Hepatocyte (in vitro differentiated cells): ENCODE results near the gene MAD1L1. TPM values are rescaled to one million over a fixed set of nuclear protein-coding genes. Genes with fewer than 3 reads are reported as not detected.
"Not testable (repeated sequence)": the region's sequence is repeated elsewhere in the genome, so short reads cannot be mapped to it uniquely, and the experiment has no call there.

Experiments
- DNase-seq: peaks from one replicate; pipeline ENCODE4 v3.0.0-alpha.2; 2016; ENCODE audit warnings: low spot score
- H2AFZ ChIP-seq: fragments of 200-600 bp; sonication (generic); 2 replicates; pipeline ENCODE4 v1.6.0; 2016; ENCODE audit warnings: antibody characterized with exemption, mild to moderate bottlenecking
- H3K27ac ChIP-seq: fragments of 200-600 bp; sonication (generic); 2 replicates; pipeline ENCODE4 v1.5.1; 2016; ENCODE audit warnings: mild to moderate bottlenecking
- H3K27me3 ChIP-seq: fragments of 200-600 bp; sonication (generic); 2 replicates; pipeline ENCODE4 v1.6.1; 2016
- H3K36me3 ChIP-seq: fragments of 200-600 bp; sonication (generic); replicated peaks from 2 replicates; pipeline ENCODE4 v1.5.1; 2016; ENCODE audit warnings: low read depth; ENCODE audit not compliant: insufficient read depth
- H3K4me1 ChIP-seq: fragments of 200-600 bp; sonication (generic); 2 replicates; pipeline ENCODE4 v1.5.1; 2016; ENCODE audit warnings: mild to moderate bottlenecking, moderate library complexity; ENCODE audit not compliant: insufficient read depth
- H3K4me2 ChIP-seq: fragments of 200-600 bp; sonication (generic); 2 replicates; pipeline ENCODE4 v1.6.0; 2016
- H3K4me3 ChIP-seq: fragments of 200-600 bp; sonication (generic); 2 replicates; pipeline ENCODE4 v1.5.1; 2016; ENCODE audit warnings: mild to moderate bottlenecking
- H3K79me2 ChIP-seq: fragments of 200-600 bp; sonication (generic); 2 replicates; pipeline ENCODE4 v1.6.0; 2017; ENCODE audit warnings: mild to moderate bottlenecking
- H3K9me2 ChIP-seq: fragments of 200-600 bp; sonication (generic); replicated peaks from 2 replicates; pipeline ENCODE4 v1.6.0; 2017; ENCODE audit warnings: mild to moderate bottlenecking; ENCODE audit not compliant: insufficient read depth
- H3K9me3 ChIP-seq: fragments of 200-600 bp; sonication (generic); 2 replicates; pipeline ENCODE4 v1.5.1; 2016; ENCODE audit warnings: low read depth, mild to moderate bottlenecking
- H4K20me1 ChIP-seq: fragments of 200-600 bp; sonication (generic); 2 replicates; pipeline ENCODE4 v1.6.0; 2016; ENCODE audit warnings: mild to moderate bottlenecking; ENCODE audit not compliant: insufficient read depth, poor library complexity, severe bottlenecking
- CTCF ChIP-seq: fragments of 200-600 bp; sonication (generic); IDR thresholded peaks from 2 replicates; pipeline ENCODE4 v1.5.1; 2016; ENCODE audit warnings: antibody characterized with exemption, mild to moderate bottlenecking; ENCODE audit not compliant: poor library complexity
- EZH2 ChIP-seq: fragments of 200-600 bp; sonication (generic); IDR thresholded peaks from 2 replicates; pipeline ENCODE4 v1.6.1; 2016; ENCODE audit warnings: antibody characterized with exemption, mild to moderate bottlenecking, borderline replicate concordance
- EZH2phosphoT487 ChIP-seq: fragments of 200-600 bp; sonication (generic); IDR thresholded peaks from one replicate; pipeline ENCODE4 v1.6.1; 2018; ENCODE audit warnings: antibody characterized with exemption, mild to moderate bottlenecking, low read depth, moderate library complexity; ENCODE audit not compliant: unreplicated experiment, severe bottlenecking
- WGBS: methylation state at CpG from one replicate; pipeline ENCODE4 v1.1.6; 2016; ENCODE audit warnings: low lambda C conversion rate; ENCODE audit errors: missing lambda C conversion rate; 5-methylcytosine and 5-hydroxymethylcytosine counted together
- polyA plus RNA-seq: library from polyadenylated mRNA; unstranded; fragments of >200 nt; fragmentation: Nextera tagmentation; extraction: Ambion mirVana; gene quantifications from 2 replicates; pipeline ENCODE4 v1.2.1, GENCODE V29; 2016
- total RNA-seq: library from RNA; depleted of rRNA; stranded (reverse); fragments of >200 nt; gene quantifications from 2 replicates; pipeline ENCODE4 v1.2.3, GENCODE V29; 2014

Gene MAD1L1
- total and polyA plus RNA-seq, 2 experiments from 2014 or later, result 30.7 to 31.0 TPM

- Histone ChIP-seq H2AFZ (no peak overlapping the region), H3K9me2 (no peaks in the 10 kb centered on the region), H3K36me3 (no peaks in the 10 kb centered on the region), H3K27ac (no peak overlapping the region), H3K79me2 (no peaks in the 10 kb centered on the region), H3K4me2 (no peak overlapping the region), H3K27me3 (no peaks in the 10 kb centered on the region), H3K9me3 (no peaks in the 10 kb centered on the region), H3K4me1 (no peaks in the 10 kb centered on the region), H4K20me1 (no peaks in the 10 kb centered on the region), H3K4me3 (no peak overlapping the region)
- TF ChIP-seq CTCF (no peak), EZH2phosphoT487 (no peak)
- DNase-seq, result no peak
- WGBS, result 92% methylated on average over 20 of the region's 21 CpGs
These were observed 233.3 kb downstream of the MAD1L1 start for GRCh38 chr7:1999278-1999984.

GRCh38 chr7:1998146-1998545 is 234.6 kb downstream of the MAD1L1 start:
- 92% methylated on average over 10 of the region's 10 CpGs for WGBS
- no peaks in the 10 kb centered on the region for H4K20me1 ChIP-seq
- no peaks in the 10 kb centered on the region for H3K36me3 ChIP-seq
- TF ChIP-seq CTCF (no peak), EZH2 (no peak), EZH2phosphoT487 (no peak)
- H3K79me2 ChIP-seq, result no peaks in the 10 kb centered on the region
- H3K4me3 ChIP-seq, result no peak overlapping the region
- H3K4me2 ChIP-seq, result no peak overlapping the region
- no peaks in the 10 kb centered on the region for H3K9me2 ChIP-seq
- DNase-seq, result no peak
- H3K27ac ChIP-seq, result no peak overlapping the region
- H2AFZ ChIP-seq, result no peak overlapping the region
- H3K27me3 ChIP-seq, result no peaks in the 10 kb centered on the region
- no peaks in the 10 kb centered on the region for H3K9me3 ChIP-seq
- no peaks in the 10 kb centered on the region for H3K4me1 ChIP-seq

DNA sequence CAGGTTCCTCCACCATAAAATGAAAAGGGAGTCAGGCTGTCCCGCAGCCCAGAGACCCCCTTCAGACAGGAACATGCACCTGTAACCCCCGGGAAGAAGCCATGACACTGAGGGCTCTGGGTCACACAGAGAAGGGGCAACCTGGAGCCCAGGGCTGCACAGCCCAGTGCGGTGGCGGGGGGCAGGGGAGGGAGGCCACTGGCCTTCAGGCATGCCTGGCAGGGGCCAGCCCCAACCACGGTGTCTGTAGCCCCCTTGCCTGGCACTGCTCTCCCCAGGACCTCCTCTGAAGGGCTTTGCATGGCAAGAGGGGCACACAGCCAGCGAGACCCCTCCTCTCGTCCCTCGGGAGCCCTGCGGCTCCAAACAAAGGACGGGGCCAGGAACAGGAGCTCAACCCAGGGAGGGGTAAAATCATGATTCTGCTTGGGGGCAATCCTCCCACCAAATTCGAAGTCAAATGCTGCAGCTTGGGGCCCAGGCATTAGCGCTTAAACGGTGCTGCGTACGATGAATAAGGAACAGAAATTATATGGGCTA is 235.1 kb downstream of the MAD1L1 start:
- Histone ChIP-seq H3K4me3 (no peak overlapping the region), H3K79me2 (no peaks in the 10 kb centered on the region)

DNA sequence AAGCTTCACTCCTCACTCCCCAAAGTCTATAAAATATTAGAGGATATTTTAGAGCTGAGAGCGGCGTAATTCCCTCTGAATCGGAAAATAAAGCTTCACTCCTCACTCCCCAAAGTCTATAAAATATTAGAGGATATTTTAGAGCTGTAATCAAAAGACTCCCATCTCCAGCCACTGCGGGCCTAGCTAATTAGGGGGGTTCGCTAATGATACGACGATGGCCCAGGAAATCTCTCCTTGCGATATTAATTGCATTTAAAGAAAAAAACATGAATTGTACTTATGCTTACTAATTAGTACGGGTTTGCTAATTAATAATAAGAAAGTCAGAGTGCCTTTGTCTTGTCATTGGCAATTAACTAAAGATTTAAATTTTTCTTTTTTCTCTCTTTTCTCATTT is 235.9 kb downstream of the MAD1L1 start:
- no peak overlapping the region for H3K27ac ChIP-seq
- H3K79me2 ChIP-seq, result no peaks in the 10 kb centered on the region
- WGBS, result 98% methylated on average over 9 of the region's 9 CpGs
- TF ChIP-seq EZH2phosphoT487 (no peak), EZH2 (no peak), CTCF (no peak)
- H3K4me1 ChIP-seq, result no peaks in the 10 kb centered on the region
- no peaks in the 10 kb centered on the region for H3K9me2 ChIP-seq
- no peaks in the 10 kb centered on the region for H3K27me3 ChIP-seq
- no peaks in the 10 kb centered on the region for H3K36me3 ChIP-seq
- no peak overlapping the region for H3K4me3 ChIP-seq
- H2AFZ ChIP-seq, result no peak overlapping the region
- H3K9me3 ChIP-seq, result no peaks in the 10 kb centered on the region
- no peak for DNase-seq
- no peaks in the 10 kb centered on the region for H4K20me1 ChIP-seq
- H3K4me2 ChIP-seq, result no peak overlapping the region

More for the DNA sequence above, 235.1 kb downstream of the MAD1L1 start:
- H3K4me1 ChIP-seq, result no peaks in the 10 kb centered on the region
- TF ChIP-seq EZH2phosphoT487, result no peak
- H3K9me3 ChIP-seq, result no peaks in the 10 kb centered on the region
- H3K36me3 ChIP-seq, result no peaks in the 10 kb centered on the region
- no peak overlapping the region for H3K4me2 ChIP-seq
- H3K9me2 ChIP-seq, result no peaks in the 10 kb centered on the region
- no peak overlapping the region for H2AFZ ChIP-seq
- no peaks in the 10 kb centered on the region for H4K20me1 ChIP-seq
- H3K27ac ChIP-seq, result no peak overlapping the region
- no peaks in the 10 kb centered on the region for H3K27me3 ChIP-seq
- WGBS, result 93% methylated on average over 14 of the region's 15 CpGs
- no peak for DNase-seq

DNA sequence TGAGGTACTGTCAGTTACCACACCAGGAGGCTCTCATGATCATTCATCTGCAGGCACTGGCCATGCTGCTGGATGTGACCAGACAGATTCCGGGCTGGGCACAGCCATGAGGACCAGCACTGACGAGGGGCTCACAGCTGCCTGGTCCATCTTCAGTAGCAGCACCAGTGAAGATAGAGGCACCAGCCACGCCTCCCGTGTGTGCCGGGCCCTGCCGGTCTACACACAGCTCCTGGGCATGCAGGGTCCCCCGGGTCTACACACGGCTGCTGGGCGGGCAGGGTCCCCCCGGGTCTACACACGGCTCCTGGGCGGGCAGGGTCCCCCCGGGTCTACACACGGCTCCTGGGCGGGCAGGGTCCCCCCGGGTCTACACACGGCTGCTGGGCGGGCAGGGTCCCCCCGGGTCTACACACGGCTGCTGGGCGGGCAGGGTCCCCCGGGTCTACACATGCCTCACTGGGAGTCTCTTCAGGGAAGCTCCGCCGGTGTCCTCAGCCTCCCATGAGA is 236.8 kb downstream of the MAD1L1 start:
- WGBS, result 99% methylated on average over 12 of the region's 24 CpGs
- H3K79me2 ChIP-seq, H2AFZ ChIP-seq, H3K9me2 ChIP-seq, H3K4me3 ChIP-seq, H3K27me3 ChIP-seq, H3K4me1 ChIP-seq, H3K4me2 ChIP-seq, H3K27ac ChIP-seq, H3K36me3 ChIP-seq, H4K20me1 ChIP-seq, H3K9me3 ChIP-seq, DNase-seq: not testable (repeated sequence)
